HL-60 (cell line): ENCODE data around the gene KIF23.

Experiments used
- DNase-seq, 2 experiments: peaks; one replicate each; pipeline ENCODE4 v3.0.0-alpha.2; 2010 to 2020; ENCODE audit warnings: low read depth in 1 of 2, low spot score in 1 of 2
- H3K27ac ChIP-seq: fragments of 250-450 bp; sonication (Bioruptor Pico); replicated peaks from 2 replicates; pipeline ENCODE4 v1.5.1; 2020; ENCODE audit warnings: mild to moderate bottlenecking, moderate library complexity
- H3K27me3 ChIP-seq: fragments of 250-450 bp; sonication (Bioruptor Pico); 2 replicates; pipeline ENCODE4 v1.5.1; 2021; ENCODE audit warnings: mild to moderate bottlenecking, moderate library complexity; ENCODE audit not compliant: insufficient read depth, poor library complexity, severe bottlenecking
- H3K4me3 ChIP-seq: replicated peaks from 2 replicates; pipeline ENCODE4 v1.5.1; 2011; ENCODE audit warnings: mild to moderate bottlenecking, control low read depth, low read length; ENCODE audit not compliant: insufficient read depth
- GABPA ChIP-seq: IDR thresholded peaks from 2 replicates; pipeline ENCODE4 v1.6.1; 2012; ENCODE audit warnings: low read depth
- POLR2AphosphoS5 ChIP-seq: IDR thresholded peaks from 2 replicates; pipeline ENCODE4 v1.6.1; 2012; ENCODE audit warnings: low read depth
- REST ChIP-seq: IDR thresholded peaks from 2 replicates; pipeline ENCODE4 v1.6.1; 2012; ENCODE audit warnings: low read depth; ENCODE audit not compliant: insufficient replicate concordance
- SPI1 ChIP-seq: IDR thresholded peaks from 2 replicates; pipeline ENCODE4 v1.6.1; 2012; ENCODE audit warnings: low read depth, mild to moderate bottlenecking, borderline replicate concordance
- TF ChIP-seq, protein P1 (sequence below): IDR thresholded peaks from one replicate; pipeline ENCODE4 v1.5.1; 2011; ENCODE audit warnings: low read length, control low read depth, inconsistent platforms; ENCODE audit not compliant: insufficient read depth

The KIF23 gene

GRCh38 chr15:69452692-69453521 is 38.8 kb downstream of the KIF23 start, which contains the start of gene RPLP1:
RPLP1 (plus strand) TSS chr15:69452818; CDS start chr15:69452949, 131 bp downstream.
- Histone ChIP-seq H3K27ac (peak within 1 kb of the TSS; percentile 88), H3K4me3 (peak within 1 kb of the TSS; percentile 75), H3K27me3 (no peaks in the 10 kb centered on the region)
- DNase-seq, result peak; percentile 95 to 96
- TF ChIP-seq REST (peak; percentile 84), POLR2AphosphoS5 (peak; percentile 99), GABPA (peak; percentile 12; the same call in 1 of the 2 replicates), SPI1 (no peak)
- TF ChIP-seq, protein P1, sequence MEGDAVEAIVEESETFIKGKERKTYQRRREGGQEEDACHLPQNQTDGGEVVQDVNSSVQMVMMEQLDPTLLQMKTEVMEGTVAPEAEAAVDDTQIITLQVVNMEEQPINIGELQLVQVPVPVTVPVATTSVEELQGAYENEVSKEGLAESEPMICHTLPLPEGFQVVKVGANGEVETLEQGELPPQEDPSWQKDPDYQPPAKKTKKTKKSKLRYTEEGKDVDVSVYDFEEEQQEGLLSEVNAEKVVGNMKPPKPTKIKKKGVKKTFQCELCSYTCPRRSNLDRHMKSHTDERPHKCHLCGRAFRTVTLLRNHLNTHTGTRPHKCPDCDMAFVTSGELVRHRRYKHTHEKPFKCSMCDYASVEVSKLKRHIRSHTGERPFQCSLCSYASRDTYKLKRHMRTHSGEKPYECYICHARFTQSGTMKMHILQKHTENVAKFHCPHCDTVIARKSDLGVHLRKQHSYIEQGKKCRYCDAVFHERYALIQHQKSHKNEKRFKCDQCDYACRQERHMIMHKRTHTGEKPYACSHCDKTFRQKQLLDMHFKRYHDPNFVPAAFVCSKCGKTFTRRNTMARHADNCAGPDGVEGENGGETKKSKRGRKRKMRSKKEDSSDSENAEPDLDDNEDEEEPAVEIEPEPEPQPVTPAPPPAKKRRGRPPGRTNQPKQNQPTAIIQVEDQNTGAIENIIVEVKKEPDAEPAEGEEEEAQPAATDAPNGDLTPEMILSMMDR, result no peak

GRCh38 chr15:69454953-69455352 is 40.8 kb downstream of the KIF23 start:
- Histone ChIP-seq H3K4me3 (peak overlapping the region; percentile 75), H3K27ac (no peak overlapping the region; the same call in 1 of the 2 replicates), H3K27me3 (no peaks in the 10 kb centered on the region)
- TF ChIP-seq REST, result no peak
- TF ChIP-seq POLR2AphosphoS5, result peak; percentile 45
- TF ChIP-seq GABPA, result no peak
- TF ChIP-seq SPI1, result no peak
- DNase-seq, result peak in 1 of 2 experiments; percentile 63

GRCh38 chr15:69456208-69457166 is 42.3 kb downstream of the KIF23 start:
- Histone ChIP-seq H3K27me3 (no peaks in the 10 kb centered on the region), H3K27ac (peak overlapping the region; percentile 30; the same call in 1 of the 2 replicates), H3K4me3 (no peak overlapping the region)
- no peak for DNase-seq
- TF ChIP-seq POLR2AphosphoS5 (peak; percentile 71), SPI1 (no peak), REST (no peak), GABPA (no peak)
- TF ChIP-seq, protein P1, result no peak
